Stimulated activated CD8-positive, alpha-beta memory T cell treated with anti-CD3 and anti-CD28 coated beads, Interleukin-15, amount 100 ng/mL, for 4 hours (primary cell): ENCODE results near the gene PLAGL1.

Experiments
- DNase-seq, 2 donors: peaks; one replicate each; pipeline ENCODE4 v3.0.0-alpha.2; 2020; ENCODE audit warnings: low read depth in 2 of 2

The PLAGL1 gene

DNA sequence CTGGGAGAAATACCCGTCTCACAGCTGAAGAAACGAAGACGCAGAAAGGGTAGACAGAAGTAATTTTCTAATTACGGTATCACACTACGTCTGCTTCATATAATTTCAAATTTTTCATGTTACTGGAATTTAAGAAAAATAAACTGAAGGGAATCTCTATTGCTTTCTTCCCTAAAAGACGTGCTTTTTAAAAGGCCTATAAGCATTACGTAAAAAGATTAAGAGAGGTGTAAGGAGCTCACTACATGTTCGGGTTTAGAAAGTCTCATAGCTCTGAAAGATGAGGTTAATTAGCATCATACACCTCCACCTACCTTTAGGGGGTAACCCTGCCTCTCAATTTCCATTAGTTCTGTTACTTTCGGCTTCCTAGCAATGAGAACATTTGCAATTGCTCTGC is 787 bp upstream of the PLAGL1 start:
- no peak for DNase-seq

DNA sequence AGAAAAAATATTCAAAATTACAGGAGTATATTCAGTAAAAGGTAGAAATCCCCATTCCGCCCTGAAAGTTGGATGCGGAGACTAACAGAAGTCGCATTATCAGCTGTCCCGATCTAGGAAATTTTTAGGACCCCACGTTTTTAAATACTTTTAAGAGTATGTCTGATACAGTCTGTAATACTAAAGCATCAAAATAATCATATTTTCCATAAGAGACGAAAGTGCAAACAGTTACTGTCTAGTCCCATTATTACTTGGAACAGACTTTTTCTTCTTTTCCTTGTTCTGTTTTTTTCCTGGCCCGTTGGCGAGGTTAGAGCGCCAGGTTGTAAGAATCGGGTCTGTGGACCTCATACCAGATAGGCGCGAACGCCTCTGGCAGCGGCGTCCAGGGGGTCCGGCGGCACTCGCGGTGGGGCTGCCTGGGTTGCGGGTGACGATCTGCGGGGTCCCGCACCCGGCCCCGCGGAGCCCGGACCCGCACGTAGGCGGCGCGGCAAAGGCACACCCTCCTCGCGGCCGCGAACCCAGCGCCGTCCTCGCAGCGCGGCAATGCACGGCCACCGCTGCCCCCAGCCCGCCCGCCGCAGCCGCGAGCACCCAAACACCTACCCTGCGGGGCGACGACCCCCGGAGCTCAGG is 460 bp downstream of the PLAGL1 start:
- DNase-seq = no peak

DNA sequence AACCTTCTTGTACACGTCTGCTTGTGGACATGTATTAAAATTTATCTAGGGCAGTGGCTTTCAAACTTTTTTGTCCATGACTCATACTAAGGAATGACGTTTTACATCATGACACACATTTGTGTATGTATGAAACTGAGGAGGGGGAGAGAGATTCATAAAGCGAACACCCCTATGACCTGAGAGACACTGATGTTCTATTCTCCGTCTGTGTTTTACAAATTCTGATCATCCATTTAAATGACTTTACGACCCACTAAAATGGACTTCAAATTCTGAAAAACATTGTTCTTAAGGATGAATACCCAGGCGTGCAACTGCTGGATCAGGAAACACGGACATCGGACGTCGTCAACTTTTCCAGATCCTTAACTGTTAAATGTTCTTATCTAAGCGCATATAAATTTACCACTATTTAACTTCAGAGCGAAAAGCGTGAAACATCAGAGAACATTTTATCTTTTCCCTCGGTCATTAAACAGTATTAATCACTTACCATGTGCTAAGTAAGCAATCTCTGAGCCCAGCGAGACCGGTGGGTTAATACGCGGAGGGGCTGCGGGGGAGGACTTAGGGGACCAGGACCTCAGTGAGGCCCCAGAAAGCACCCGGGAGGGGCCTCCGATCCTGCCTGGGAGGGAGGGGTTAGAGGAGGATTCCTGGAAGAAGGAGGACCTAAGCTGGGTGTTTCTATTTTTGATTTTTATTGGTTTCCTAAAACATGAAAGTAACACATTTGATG is 1.2 kb downstream of the PLAGL1 start:
- DNase-seq = no peak

DNA sequence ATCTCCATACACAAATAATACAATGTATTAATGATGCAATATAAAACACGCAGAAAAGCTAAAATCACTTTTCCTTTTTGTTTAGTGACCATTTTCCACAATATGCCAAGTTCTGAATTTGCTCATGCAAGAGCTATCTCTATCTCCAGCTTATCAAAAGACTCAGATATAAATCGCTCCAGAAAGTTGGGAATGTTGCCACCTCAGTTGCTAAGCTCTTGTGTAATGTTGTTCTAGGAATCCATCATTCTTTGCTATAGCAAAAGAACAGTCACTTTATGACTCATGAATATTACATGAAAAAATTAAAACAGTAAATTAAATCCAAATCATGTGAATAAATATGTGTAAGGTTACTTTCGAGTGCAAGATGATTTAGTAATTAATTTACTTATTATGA is 8.7 kb downstream of the PLAGL1 start:
- DNase-seq = no peak

DNA sequence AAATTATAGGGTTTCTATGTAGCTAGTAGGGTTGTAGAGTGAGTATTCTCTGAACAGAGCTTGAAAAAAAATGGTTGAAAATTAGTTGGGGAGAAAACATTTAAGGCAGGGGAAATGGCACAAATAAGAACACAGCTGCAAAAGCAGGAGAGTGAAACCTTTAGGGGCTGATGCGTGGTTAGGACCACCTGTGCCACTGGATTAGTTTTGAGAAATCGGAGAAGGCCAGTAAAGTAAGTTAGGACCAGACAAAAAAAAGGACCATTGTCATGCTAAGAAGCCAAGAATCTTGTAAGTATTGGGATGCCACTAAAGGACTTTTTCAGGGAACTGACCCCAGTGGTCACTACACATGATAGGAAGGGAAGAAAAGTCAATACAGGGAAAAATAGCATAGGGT is 9.4 kb downstream of the PLAGL1 start:
- no peak for DNase-seq

DNA sequence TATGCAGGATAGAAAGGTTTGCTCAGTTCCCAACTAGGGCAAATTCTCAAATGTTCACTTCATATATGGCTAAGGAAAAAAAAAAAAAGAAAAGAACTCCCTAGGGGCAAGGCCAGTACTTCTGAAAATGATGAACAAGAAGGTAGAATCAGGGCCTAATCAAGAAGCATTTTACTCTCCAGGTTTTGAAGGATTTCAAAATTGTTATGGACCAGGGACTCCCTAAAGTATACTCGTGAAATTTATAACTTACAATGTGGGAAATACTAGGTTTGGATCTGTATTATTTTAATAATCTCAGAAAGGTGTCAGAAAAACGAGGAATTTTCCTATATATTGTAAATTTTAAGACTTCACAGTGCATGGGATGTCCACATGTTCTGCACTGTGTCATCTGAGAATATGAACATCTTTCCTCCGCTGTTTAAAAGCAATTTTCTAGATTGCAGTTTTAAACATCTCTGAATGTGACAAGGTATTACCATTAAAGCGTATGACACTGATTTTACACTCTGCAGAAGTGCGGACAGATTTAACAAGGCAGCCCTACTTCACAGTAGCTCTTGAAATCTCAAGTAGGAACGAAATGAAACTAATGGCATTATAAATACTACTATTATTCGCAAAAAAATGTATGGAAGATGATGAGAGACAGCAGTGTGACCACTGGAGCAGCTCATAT is 14.0 kb downstream of the PLAGL1 start:
- no peak for DNase-seq

DNA sequence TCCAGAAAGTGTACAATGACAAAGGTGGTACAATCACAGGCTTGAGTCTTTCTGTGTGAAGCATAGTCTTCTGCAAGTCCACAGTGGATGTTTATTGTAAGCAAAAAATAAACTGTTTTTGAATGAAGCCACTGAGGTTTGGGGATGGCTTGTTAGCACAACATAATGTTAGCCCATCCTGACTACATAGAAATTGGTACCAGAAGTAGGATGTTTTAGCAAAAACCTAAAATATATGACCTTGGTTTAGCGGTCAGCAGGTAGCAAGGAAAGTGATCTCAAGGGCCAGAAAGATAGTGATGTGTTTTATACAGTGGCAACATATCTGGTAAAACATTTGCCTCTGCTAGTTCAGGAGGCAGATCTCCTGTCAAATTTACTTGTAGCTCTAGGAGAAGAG is 15.8 kb downstream of the PLAGL1 start:
- no peak for DNase-seq

DNA sequence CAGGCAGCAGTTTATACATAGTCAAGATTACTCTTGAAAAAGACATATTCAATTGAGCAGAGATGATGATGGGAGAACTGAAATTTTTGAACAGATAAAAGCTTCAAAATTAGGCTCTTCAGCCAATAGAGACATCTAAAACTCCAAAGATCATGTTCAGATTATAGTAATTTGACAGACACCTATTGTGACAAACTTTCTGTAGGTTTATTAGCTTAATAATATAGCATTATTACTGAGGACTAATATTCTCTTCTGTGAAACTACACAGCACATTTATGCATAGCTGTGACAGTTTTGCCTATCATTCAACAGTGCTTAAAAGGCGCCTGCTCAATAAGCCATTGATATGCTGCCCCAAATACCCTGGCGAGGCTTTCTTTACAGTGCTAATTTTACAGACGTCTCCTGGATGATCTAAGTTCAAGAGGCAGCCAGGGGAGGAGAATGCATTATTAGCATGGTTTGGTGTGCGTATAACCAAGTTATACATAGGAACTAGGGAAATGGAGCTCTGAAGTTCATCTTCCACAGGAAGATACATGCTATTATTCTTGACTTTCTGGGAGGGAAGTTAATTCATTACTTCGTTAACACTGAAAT is 21.5 kb downstream of the PLAGL1 start:
- no peak for DNase-seq

DNA sequence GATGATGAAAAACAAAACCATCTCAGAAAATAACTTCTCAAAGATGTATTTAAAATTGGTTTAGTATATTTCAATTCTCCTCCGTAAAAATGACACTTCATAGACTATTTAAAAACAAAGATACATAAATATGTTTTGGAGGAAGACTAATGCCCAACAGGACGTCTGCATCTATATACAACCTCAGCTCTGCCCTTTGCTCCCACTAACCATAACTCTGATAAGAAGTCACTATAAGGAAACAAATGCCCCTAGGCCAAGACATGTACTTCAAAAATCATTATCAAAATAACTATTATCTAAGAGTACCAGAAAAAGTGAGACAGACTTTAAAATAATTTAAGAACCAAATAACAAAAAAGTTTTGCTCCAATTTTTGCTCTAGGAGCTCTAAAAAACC is 23.4 kb downstream of the PLAGL1 start:
- DNase-seq = no peak

DNA sequence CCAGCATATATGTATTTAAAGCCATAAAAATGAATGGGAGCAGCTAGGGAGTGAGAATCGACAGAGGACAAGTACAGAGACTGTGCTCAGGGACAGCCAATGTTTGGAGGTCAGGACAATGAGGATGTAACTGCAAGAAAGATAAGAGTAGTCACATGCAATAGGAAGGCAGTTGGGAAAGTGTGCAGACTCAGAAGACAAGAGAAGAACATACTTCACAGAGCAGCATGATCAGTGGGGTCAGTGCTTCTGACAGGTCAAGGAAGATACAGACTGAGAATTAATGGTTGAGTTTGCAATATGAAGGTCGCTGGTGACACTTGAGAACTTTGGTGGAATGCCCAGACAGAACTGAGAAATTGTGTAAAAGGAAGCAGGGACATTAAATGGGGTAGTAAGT is 25.1 kb downstream of the PLAGL1 start:
- no peak for DNase-seq

DNA sequence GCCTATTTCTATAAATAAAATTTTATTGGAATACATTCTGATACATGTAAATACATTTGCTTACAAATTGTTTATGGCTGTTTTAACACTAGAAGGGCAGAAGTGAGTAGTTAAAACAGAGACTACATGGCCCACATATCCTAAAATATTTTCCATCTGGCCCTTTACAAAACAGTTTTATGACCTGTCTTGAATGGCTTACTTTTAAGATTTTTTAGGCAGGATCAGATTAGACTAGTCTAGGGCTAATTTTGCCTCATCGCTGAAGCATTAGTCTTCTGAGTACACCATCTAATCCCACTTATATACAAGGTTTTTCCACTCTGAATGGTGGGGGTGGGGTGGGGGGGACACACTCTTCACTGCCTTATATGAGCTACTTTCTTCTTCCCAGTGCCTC is 27.1 kb downstream of the PLAGL1 start:
- no peak for DNase-seq

DNA sequence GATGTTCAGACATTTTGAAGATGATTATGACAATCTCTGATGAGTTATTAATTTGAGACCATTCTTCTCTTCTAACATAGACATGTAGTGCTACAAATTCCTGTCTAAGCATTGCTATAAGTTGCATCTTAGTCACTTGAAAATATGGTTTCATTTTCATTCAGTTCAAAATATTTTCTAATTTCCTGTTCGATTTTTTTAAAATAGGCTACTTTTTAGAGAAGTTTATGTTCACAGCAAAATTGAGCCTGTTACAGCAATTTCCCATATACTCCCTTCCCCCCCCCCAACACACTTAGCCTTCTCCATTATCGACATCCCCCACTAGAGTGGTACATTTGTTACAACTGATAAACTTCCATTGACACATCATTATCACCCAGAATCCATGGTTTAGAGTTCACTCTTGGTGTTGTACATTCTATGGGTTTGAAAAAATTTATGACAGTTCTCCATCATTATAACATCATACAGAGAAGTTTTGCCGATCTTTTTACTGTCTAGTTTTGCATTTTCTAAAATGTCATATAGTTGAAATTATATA is 31.2 kb downstream of the PLAGL1 start:
- DNase-seq = no peak

DNA sequence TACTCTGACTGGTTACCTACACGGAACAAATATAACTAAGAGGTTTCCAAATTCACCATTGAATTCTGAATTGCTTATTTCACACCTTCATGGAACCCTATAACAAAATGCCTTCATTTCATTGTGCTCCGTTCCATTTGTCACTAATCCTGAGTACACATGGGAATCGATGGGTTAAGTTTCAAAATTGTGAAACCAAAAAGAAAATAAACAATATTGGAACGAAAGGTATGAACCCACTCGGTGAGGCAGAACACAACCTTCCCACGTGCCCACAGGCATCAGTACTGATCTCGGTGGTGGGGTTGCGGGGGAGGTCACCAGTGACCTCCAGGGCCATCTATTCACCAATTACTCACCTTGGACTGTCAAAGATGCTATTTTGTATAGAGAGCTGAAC is 34.0 kb downstream of the PLAGL1 start:
- no peak for DNase-seq

DNA sequence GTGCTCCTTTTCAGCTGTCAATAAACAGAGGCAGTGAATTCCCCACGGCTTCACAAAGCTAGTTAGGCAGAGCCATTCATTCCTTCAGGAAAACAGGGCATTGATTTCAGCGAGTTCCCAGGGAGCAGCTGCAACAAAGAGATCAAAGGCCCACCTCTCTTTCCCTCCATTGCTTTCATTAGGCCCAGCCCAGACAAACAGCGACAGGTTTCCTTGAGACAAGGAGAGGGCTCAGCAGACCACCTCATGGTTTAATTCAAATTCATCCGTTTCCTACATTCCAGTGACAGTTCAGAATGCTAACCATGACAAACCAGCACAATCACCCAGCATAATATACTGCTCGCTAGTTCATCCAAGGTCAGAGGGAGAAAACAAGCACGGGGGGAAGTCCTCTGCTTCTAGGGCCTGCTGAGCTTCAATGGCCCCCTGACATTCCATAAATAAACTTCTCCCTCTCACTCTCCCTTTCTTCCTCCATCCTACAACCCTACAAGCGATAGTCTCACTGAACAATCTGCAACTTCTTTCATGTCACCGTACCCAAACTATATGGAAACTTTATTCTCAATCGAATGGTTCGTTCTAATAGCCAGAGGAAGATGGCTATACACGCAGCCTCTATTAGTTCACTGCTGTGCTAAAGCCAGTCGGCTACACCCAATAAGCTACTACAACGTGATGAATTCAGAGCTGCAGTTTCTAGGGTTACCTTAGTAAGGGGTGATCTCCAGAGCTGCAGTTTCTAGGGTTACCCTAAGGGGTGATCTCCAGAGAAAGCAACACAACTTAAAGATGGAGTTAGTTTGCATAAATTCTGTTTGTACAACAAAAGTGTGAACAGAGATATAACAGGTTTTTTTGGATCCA is 34.7 kb downstream of the PLAGL1 start:
- no peak for DNase-seq

DNA sequence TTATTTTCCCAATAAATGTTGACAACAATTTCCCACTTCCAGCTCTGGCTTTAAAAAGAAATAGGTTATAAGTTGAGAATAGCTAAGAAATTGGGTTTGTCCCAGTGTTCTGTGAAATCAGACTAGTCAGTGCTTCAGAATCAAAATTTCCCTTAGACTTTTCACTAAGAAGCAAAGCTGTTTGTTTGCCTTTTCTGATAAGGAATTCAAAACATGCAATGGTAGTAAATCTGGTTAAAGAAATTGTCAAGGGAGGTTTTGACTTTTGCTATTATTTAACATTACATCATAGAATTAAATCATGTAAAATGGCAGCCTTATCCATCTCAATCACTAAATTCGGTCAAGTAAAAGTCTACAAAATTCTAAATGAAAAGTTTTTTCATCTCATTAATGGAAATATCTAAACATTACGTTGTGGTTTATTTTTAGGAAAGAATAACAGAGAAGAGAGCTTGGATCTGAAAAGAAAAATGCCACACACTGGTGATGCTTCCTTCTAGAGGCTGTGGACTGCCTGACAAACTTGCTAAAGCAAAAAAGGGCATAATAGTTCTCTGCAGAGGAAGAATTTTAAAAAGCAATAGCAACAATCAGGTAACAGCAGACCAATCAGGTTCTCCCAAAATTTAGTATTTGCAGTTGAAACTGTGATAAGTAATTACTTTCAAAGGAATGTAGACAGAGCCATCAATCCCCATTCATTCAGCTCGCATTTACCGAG is 36.4 kb downstream of the PLAGL1 start:
- DNase-seq = no peak

DNA sequence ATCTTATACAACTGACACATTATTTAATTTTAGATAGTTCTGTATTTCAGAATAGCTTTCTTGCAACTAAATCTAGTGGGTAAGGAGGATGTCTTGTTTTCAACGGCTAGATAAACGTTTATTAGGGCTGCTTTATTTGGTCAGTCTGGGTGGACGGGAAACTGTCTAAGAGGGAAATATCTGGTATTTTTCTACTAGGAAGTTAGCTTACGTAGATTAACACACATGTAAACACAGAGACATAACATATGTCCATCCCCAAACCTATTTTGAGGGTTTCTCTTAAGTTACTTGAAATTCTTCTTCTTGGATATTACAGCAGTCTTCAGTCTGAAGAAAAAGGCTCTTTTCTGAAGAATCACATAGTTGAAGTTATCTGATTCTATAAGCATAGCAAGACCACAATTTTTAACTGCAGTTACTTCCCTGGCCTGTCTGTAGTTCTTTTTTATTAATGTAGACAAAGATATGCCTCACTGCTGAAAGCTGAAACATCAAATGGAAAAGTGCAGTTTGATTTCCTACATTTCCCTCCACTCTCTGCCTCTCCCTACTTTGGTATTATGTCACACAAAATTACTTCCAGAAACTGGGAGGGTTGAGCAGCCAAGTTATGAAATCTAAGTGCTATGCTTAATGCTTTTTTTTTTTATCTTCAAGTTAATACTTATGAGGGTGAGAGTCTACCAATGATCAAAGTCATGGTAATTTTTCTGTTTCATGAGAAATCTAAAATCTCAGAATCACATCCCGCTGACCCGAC is 37.4 kb downstream of the PLAGL1 start:
- DNase-seq = no peak

DNA sequence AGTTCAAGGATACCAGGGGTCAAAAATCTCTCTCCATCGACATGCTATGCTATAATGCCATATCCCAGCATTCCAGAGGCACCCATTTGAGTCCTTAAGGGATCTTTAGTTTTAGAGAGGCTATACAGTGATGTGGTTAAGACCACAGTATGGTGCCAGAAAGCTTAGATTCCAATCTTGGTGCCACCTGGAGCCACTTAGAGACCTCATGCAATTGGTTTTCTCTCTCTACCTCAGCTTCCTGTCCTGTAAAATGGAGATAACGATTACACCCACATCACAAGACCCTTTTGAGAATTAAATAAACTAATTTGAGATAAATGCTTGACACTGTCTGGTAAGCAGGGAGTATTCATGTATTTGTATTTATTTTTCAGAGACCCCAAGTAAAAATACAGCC is 39.0 kb downstream of the PLAGL1 start:
- DNase-seq = no peak

DNA sequence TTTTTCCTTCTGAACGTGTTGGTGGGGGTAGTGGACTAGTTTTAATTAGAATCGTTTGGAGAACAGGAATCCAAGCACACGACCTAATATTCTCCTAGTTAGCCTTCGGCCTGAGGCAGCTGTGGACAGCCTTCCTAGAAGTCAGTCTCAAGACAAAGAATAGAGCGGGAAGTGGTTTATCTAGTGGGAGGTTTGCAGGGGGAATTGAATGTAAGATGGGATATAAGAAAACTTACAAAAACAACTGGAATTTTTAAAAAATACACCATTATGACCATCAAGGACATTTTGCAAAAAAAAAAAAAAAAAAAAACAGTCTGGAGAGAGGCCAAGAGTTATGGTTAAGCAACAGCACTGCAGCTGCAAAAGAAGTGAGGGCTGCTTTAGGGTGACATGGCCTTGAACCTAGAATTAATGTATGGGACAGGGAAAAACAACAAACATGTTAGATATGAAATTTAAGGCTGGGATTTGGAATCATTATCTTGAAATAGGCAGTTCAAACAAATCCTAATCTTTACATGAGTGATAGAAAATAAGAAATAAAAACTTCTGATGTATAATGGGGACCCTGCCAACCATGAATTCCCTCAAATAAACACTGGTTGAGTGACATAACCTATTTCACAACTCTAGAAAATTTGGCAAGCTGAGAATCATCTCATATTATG is 40.2 kb downstream of the PLAGL1 start:
- no peak for DNase-seq

DNA sequence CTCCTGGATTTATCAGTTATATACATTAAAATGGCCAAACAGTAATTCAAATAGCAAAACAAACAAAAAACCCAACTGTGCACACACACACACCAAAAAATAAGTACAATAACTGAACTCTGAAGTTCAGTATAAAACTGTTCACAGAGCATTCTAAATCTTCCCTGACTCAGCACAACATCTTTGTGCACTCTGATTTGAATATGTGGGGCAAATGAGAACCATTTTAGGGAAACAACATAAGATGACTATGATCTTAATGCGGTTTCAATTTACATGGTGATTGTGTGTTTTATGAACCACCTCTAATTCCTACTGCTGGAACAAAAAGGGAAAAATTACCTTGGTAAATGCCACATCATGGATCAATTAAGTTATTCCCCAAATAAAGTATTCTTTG is 41.7 kb downstream of the PLAGL1 start:
- DNase-seq = no peak
